Skin epidermis (tissue), 12 donors: ENCODE measurements around the gene EXOSC7.
"Not testable (repeated sequence)": the region's sequence is repeated elsewhere in the genome, so short reads cannot be mapped to it uniquely, and the experiment has no call there.

ENCODE experiments used
- H3K27ac ChIP-seq, 21 experiments: fragments of 200-600 bp; sonication (generic) in 11 of 21; one replicate each; pipeline ENCODE4 v1.5.0; 2020; ENCODE audit warnings: mild to moderate bottlenecking in 3 of 21, inconsistent platforms in 2 of 21, moderate library complexity in 2 of 21
- H3K4me3 ChIP-seq, 7 experiments: fragments of 200-600 bp; sonication (generic) in 2 of 7; one replicate each; pipeline ENCODE4 v1.5.0; 2020; ENCODE audit warnings: inconsistent platforms in 2 of 7, mild to moderate bottlenecking in 2 of 7, moderate library complexity in 1 of 7

EXOSC7 gene

DNA sequence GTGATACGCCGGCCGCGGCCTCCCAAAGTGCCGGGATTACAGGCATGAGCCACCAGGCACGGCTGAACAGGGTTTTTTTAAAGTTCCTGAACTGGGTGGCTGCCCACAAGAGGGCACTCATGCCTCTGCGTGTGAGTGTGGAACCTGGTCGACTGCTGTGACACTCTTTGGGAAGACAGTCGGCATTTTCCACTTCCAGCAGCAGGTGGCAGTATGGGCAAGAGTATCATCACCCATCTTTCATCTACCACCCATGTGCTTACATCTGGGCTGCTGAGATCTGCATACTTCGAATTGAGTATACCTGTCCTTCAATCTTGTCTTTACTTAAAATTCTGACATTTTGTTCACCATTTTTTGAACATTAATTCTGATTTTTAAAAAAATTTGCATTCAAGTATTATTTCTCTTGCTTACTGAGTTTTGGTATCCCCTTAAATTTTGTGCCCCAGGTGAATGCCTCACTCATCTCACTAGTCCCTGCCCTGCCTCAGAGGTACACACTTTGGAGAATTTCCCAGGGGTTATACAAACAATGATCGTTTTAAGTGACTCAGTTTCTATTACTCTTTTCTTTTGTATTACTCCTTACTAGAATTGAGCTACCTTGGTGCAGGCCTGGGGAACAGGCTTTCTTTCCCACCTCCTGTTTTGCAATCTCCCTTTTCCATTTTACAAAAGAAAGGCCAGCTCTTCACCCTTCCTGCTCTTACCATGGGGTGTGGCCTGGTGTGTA is 61.8 kb downstream of the EXOSC7 start:
- peak overlapping the region in 1 of 21 experiments; percentile 43 for H3K27ac ChIP-seq

DNA sequence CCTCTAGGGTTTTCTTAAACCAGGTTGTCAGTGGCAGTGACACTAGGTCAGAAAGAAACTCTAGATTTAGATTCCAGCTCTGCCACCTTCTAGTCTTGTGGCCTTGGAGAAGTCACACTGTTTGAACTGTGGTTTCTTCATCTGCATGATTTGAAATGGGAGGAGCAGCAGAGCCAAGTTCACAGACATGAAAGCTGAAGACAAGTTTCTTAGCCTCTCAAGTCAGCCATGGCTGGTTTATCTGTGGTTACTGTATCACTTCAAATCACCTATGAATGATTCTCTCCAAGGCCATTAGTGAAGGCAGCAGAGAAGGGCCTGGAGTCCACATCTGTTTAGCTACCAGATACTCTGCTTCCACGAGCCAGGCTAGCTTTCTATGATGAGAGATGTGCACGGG is 65.6 kb downstream of the EXOSC7 start:
- Histone ChIP-seq H3K4me3 (no peak overlapping the region), H3K27ac (no peak overlapping the region)

More for the DNA sequence above, 61.8 kb downstream of the EXOSC7 start:
- no peak overlapping the region for H3K4me3 ChIP-seq

DNA sequence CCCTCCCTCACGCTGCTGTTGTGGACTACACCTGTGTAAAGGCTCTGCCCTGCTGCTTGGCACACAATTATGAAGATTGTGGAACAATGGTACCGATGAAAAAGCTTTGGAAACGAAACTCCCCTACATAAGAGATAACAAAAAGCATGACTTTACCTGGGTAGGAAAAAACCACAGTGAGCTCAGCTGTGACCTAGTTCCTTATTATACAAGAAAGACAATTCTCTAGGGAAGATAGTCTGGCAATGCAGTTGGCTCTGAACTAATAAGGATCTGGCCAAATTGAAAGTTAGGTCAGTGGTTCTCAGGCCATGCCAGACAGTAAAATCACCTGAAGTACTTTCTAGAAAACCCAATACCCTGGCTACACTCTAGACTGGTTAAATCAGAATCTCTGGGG is 66.1 kb downstream of the EXOSC7 start:
- no peak overlapping the region for H3K27ac ChIP-seq
- H3K4me3 ChIP-seq: no peak overlapping the region

DNA sequence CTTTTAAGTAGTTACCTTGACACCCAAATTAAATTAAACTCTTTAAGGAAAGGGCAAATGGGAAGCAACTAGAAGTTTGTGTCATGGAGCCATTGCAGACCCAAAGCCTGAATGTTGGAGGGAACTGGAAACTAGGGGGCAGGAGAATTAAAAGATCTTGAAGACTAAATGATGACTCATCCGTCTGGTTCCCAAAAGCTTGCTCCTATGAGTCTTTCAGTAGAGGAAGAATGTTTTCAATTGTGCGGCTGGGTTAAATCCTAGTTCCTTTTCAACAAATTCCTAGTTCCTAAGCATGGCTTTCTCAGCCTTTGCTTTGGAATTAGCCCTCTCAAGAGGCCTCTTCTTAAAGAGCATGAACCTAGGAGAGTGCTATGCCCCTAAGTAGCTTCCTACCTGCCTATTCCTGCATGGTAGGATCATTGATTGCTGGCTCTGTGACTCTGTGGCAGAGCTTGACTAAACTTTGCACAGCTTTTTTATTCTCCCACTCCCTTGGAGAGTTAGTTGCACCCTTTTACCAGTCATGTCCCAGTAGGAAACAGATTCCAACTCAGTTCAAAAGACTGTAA is 67.8 kb downstream of the EXOSC7 start:
- H3K4me3 ChIP-seq: no peak overlapping the region
- H3K27ac ChIP-seq: peak overlapping the region in 14 of 21 experiments; percentile 8 to 84 (median 55)

DNA sequence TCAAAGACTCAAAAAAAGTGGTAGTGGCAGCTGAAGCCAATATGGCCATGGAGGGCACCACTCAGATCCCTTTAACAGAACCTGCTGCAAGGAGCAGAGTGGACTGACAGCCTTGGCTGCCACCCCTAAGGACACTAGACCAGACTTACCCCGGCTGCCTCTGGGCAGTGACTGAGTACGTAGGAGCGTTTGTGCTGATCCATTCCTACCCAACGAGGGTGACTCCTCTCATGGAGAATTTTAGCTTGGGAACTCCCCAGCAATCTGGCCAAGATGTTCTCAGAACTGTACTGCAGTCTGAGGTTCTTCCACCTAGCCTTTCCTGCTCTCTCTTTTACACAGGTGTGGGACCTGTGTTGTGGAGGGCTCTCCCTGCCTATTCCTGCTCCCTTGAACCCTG is 72.2 kb downstream of the EXOSC7 start:
- no peak overlapping the region for H3K4me3 ChIP-seq

DNA sequence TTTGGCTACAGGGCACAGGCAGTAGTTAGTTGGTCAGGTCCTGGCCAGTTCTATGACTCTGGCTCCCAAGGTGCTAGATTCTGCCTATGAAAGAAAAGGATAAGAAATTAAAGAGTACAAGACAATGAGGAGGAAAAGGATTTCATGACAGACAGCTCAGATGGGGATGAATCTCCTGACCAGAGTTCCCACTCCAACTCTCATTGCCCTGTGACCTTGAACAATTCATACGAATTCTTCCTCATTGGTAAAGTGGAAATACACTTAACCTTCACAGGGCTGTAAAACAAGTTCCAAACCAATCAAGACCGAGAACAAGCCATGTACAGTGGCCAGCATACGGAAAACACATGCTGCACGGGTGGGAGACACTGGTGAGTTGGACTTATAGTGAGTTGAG is 73.8 kb downstream of the EXOSC7 start:
- H3K27ac ChIP-seq: no peak overlapping the region
- H3K4me3 ChIP-seq: no peak overlapping the region

More for the DNA sequence above, 72.2 kb downstream of the EXOSC7 start:
- H3K27ac ChIP-seq: no peak overlapping the region

DNA sequence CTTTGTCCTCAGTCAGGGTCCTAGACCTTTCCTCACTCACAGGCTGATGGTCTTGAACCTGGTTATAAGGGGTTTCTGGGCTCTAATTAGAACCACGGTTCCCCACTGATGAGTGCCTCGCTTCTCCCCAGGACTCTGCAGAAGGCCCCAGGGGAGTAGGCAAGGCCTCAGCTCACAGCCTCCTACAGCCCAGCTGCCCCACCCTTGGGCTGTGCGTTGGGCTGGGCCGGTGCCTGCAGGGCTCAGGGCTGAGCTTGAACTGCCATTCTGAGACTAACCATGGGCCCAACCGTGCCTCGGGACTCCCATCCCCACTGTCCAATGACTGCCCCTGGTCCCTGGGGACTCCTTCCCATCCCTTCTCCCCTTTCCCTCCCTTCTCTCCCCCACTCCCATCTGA is 75.6 kb downstream of the EXOSC7 start:
- Histone ChIP-seq H3K27ac (no peak overlapping the region), H3K4me3 (no peak overlapping the region)

DNA sequence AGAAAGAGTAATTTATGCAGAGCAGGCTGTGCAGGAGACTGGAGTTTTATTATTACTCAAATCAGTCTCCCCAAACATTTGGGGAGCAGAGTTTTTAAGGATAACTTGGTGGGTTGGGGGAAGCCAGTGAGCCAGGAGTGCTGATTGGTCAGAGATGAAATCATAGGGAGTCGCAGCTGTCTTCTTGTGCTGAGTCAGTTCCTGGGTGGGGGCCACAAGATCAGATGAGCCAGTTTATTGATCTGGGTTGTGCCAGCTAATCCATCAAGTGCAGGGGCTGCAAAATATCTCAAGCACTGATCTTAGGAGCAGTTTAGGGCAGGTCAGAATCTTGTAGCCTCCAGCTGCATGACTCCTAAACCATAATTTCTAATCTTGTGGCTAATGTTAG is 77.8 kb downstream of the EXOSC7 start:
- H3K4me3 ChIP-seq: not testable (repeated sequence)
- H3K27ac ChIP-seq: peak overlapping the region in 1 of 21 experiments; percentile 14

DNA sequence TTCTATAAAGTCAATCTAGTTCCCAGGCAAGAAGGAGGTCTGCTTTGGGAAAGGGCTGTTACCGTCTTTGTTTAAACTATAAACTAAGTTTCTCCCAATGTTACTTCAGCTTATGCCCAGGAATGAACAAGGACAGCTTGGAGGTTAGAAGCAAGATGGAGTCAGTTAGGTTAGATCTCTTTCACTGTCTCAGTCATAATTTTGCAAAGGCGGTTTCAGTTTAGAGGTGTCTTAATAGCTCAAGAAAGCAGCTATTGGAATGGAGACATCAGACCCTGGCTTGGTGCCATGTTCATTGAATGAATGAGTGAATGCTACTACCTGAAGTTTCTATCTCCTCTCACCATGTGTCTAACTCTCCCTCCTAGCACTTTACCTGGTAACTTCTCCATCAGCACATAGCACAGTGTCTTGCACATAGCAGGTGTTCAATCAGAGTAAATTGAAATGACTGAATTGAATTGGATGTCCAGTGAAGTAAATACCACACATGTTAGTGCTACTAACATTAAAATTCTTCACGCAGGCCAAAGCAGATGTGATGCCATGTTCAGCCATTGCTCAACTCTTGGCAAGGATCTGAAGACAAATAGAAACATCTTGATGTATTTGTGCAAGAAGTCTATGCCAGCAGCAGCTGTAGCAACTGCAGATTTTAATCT is 78.3 kb downstream of the EXOSC7 start:
- Histone ChIP-seq H3K4me3 (no peak overlapping the region), H3K27ac (peak overlapping the region in 3 of 21 experiments; percentile 14 to 32 (median 24))

DNA sequence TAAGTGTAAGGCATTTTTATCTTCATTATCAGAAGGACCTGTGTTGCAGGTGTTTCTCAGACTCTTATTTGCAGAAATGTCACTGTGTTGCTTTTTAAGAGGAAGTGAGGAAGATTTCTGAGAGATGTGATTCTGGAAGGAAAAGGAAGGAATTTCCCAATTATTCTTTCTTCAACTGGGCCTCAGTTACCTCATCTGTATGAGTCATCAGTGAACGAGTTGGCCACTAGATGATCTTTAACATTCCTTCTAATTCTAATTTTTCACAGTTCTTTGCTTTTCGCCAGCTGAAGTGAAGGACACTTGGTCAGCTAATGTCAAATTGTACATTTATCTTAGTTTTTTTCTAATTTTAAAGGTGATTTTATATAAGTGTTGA is 79.0 kb downstream of the EXOSC7 start:
- H3K4me3 ChIP-seq: no peak overlapping the region
- H3K27ac ChIP-seq: peak overlapping the region in 8 of 21 experiments; percentile 27 to 72 (median 44)

DNA sequence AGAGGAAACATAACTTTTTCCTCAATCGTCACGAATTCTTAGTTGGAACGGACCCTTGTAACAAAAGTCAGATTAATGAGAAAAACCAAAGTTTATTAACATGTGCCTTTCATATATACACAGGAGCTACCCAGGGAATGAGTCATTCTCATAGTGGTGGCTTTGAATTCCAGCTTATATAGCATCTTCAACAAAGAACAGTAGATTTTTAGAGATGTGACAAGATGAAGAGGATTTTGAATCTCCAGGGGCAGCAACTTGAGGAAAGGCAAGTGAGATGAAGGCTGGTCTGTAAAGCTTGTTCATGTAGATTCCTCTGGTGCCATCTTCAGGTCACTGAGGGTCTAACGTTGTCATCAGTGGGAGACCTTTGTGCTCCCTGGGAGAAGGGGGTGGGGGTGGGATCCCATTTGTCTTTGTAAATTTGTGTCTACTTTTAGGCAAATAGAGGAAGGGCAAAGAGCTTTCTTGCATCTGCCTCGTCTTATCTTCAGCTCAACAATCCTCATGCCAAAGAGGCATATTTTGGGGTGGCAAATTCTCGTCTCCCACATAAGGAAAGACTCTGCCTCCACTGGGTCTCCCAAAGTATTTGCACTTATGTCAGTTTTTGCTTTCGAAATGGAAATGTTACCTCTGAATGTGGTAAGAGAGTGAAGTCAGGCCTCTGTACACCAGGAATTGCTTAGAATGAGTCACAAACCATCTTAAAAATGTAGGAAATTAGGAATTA is 79.5 kb downstream of the EXOSC7 start:
- Histone ChIP-seq H3K27ac (peak overlapping the region in 8 of 21 experiments; percentile 27 to 72 (median 44)), H3K4me3 (no peak overlapping the region)

DNA sequence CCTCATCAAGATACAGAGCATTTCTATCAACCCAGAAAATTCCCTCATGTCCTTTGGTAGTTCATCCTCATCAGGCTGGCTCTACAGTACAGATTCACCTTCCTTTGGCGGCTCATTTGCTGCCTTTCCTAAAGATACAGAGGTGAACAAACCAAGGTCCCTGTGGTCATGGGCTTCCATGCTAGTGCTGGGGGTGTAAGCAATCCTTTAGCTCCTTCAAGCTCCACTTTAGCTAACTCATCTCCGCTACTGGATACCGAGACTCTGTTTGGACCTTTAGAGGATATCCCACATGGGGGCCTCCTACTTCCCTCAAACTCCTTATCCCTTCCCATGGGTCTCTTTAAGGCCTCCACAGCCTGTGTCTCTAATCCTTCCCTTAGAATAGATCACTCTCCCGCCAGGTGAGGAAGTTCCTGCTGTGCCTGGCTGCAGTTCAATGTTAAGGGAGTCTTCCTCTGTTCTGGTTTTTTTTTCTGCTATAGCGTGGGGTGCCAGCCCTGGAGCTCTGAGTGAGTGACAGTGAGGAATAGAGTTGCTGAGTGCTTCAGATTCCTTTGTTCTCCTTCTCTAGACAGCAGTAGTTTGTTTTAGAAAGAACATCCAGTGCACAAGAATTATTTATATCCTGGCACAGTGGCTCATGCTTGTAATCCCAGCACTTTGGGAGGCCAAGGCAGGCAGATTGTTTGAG is 80.7 kb downstream of the EXOSC7 start:
- peak overlapping the region in 6 of 21 experiments; percentile 29 to 69 (median 44) for H3K27ac ChIP-seq
- no peak overlapping the region for H3K4me3 ChIP-seq

DNA sequence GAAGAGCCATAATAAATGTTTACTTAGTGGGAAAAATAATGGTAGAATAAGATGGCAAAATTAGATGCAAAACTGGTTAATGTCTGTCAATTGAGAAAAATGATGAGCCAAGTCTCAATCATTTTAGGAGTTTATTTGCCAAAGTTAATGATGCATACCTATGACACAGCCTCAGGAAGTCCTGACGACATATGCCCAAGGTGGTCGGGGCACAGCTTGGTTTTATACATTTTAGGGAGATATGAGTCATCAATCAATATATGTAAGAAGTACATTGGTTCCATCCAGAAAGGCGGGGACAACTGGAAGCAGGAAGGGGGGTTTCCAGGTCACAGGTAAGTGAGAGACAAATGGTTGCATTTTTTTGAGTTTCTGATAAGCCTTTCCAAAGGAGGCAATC is 81.5 kb downstream of the EXOSC7 start:
- Histone ChIP-seq H3K27ac (peak overlapping the region in 2 of 21 experiments; percentile 52), H3K4me3 (no peak overlapping the region)

DNA sequence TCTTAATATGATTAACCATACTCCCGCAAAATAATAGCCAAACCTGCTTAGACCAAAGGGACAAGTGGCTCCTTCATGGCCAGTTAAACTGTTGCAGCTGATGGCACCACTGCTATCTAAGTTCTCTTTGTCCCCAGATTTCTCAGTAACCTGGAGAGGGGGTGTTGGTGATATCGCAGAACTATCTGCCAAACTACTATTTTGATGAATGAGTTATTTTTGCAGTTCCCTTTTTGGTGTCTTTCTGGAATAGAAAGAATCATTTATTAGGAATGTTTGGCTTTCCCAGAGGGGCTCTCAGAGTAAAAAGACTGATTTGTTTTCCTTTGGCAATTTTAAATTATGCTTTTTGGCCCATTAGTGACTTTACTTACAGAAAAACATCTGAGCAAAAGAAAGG is 83.1 kb downstream of the EXOSC7 start:
- peak overlapping the region in 1 of 21 experiments; percentile 34 for H3K27ac ChIP-seq
- H3K4me3 ChIP-seq: no peak overlapping the region

DNA sequence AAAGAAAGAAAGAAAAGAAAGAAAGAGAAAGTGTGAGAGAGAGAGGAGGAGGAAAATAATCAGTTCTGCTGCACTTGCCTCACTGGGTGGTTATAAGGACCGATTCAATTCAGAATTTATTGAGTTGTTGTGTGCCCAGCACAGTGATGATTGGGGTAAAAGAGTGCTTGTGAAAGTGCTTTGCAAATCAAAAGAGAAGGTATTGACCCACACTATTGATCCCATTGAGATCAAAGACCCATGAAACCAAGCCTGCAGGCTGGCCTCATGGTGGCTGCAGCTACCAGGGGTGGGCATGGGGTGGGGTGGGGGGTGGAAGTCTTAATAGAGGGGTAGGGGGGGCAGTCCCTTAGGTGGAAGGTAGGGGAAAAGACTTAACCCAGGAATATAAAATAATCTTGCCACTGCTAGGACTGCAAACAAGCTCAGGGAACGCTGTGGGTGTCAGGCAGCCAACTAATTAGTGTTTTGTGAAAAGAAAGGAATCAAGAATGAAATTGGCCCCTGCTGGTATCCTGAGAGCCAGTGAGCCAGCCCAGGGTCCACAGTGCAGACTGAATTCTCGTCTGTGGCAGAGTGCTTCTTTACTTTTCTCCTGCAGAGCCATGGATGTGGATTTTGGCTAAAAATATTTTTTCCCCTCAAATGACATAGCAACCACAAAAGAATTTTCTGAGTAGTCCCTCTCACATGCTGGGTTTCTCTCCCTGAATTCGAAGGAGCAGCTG is 84.3 kb downstream of the EXOSC7 start:
- peak overlapping the region in 6 of 21 experiments; percentile 0 to 78 (median 40) for H3K27ac ChIP-seq
- H3K4me3 ChIP-seq: no peak overlapping the region
